Stimulated activated CD8-positive, alpha-beta memory T cell treated with anti-CD3 and anti-CD28 coated beads, Interleukin-7, amount 100 ng/mL, for 24 hours (primary cell): ENCODE data around the gene RAD23B.
A peak's percentile ranks its signal among the peaks of the same experiment; 100 is the strongest.

Source experiments
- DNase-seq: peaks from one replicate; pipeline ENCODE4 v3.0.0-alpha.2; 2020; ENCODE audit warnings: low read depth

The RAD23B gene

GRCh38 chr9:107336718-107337360, 53.8 kb downstream of the RAD23B start:
- DNase-seq, result no peak

- no peak for DNase-seq
These were observed 54.9 kb downstream of the RAD23B start for GRCh38 chr9:107337676-107338590.

- no peak for DNase-seq
These were observed 56.0 kb downstream of the RAD23B start for GRCh38 chr9:107338911-107339659.

GRCh38 chr9:107340920-107341632, 58.0 kb downstream of the RAD23B start:
- peak; percentile 75 for DNase-seq

GRCh38 chr9:107342476-107343161, 59.5 kb downstream of the RAD23B start:
- no peak for DNase-seq

GRCh38 chr9:107345327-107345726, 62.2 kb downstream of the RAD23B start:
- no peak for DNase-seq

- no peak for DNase-seq
These were observed 65.8 kb downstream of the RAD23B start for GRCh38 chr9:107348836-107349235.

- no peak for DNase-seq
These were observed 67.4 kb downstream of the RAD23B start for GRCh38 chr9:107350443-107350842.

- no peak for DNase-seq
These were observed 68.4 kb downstream of the RAD23B start for GRCh38 chr9:107351382-107352045.

GRCh38 chr9:107355394-107355793, 72.3 kb downstream of the RAD23B start:
- DNase-seq, result no peak

- no peak for DNase-seq
These were observed 75.9 kb downstream of the RAD23B start for GRCh38 chr9:107358986-107359385.

- no peak for DNase-seq
These were observed 77.0 kb downstream of the RAD23B start for GRCh38 chr9:107360098-107360497.

GRCh38 chr9:107361816-107362215, 78.7 kb downstream of the RAD23B start:
- DNase-seq, result no peak

GRCh38 chr9:107363516-107364152, 80.6 kb downstream of the RAD23B start:
- no peak for DNase-seq

GRCh38 chr9:107367727-107368502, 84.8 kb downstream of the RAD23B start:
- no peak for DNase-seq

- DNase-seq, result no peak
These were observed 85.6 kb downstream of the RAD23B start for GRCh38 chr9:107368696-107369095.

- DNase-seq, result no peak
These were observed 90.7 kb downstream of the RAD23B start for GRCh38 chr9:107373809-107374208.

- DNase-seq, result no peak
These were observed 91.9 kb downstream of the RAD23B start for GRCh38 chr9:107375001-107375400.

GRCh38 chr9:107375651-107376369, 92.7 kb downstream of the RAD23B start:
- no peak for DNase-seq
